HG02973 (cell line): ENCODE results near the gene CNDP1.
"Not testable (repeated sequence)": the region's sequence is repeated elsewhere in the genome, so short reads cannot be mapped to it uniquely, and the experiment has no call there.

Experiments used
- ATAC-seq: cut with Tn5 transposase; IDR thresholded peaks from one replicate; pipeline ENCODE4 v1.9.1; 2021; ENCODE audit warnings: moderate library complexity; ENCODE audit not compliant: unreplicated experiment

The CNDP1 gene

GRCh38 chr18:74520096-74520833 lies 14.0 kb upstream of the CNDP1 start:
- ATAC-seq = no peak

GRCh38 chr18:74521068-74521725 lies 13.1 kb upstream of the CNDP1 start:
- ATAC-seq = no peak

- ATAC-seq = no peak
Observed at GRCh38 chr18:74522635-74523548, 11.4 kb upstream of the CNDP1 start.

GRCh38 chr18:74524097-74524496 lies 10.2 kb upstream of the CNDP1 start:
- ATAC-seq = no peak

GRCh38 chr18:74524915-74525314 lies 9.4 kb upstream of the CNDP1 start:
- ATAC-seq = not testable (repeated sequence)

- no peak for ATAC-seq
Observed at GRCh38 chr18:74525741-74526140, 8.6 kb upstream of the CNDP1 start.

- no peak for ATAC-seq
Observed at GRCh38 chr18:74526488-74526887, 7.8 kb upstream of the CNDP1 start.

- ATAC-seq = peak; percentile 66
Observed at GRCh38 chr18:74528478-74528877, 5.8 kb upstream of the CNDP1 start.

- no peak for ATAC-seq
Observed at GRCh38 chr18:74528913-74529312, 5.4 kb upstream of the CNDP1 start.

GRCh38 chr18:74529378-74529777 lies 4.9 kb upstream of the CNDP1 start:
- ATAC-seq = no peak

- no peak for ATAC-seq
Observed at GRCh38 chr18:74529811-74530583, 4.3 kb upstream of the CNDP1 start.

- ATAC-seq = no peak
Observed at GRCh38 chr18:74530584-74530862, 3.8 kb upstream of the CNDP1 start.

- ATAC-seq = no peak
Observed at GRCh38 chr18:74531043-74531442, 3.3 kb upstream of the CNDP1 start.

- no peak for ATAC-seq
Observed at GRCh38 chr18:74532511-74533025, 1.7 kb upstream of the CNDP1 start.

GRCh38 chr18:74533666-74534065 lies 634 bp upstream of the CNDP1 start:
- ATAC-seq = no peak

GRCh38 chr18:74534981-74535649 lies 815 bp downstream of the CNDP1 start:
- no peak for ATAC-seq

- no peak for ATAC-seq
Observed at GRCh38 chr18:74539289-74539688, 5.0 kb downstream of the CNDP1 start.

- no peak for ATAC-seq
Observed at GRCh38 chr18:74540652-74541421, 6.5 kb downstream of the CNDP1 start.

GRCh38 chr18:74541703-74542555 lies 7.6 kb downstream of the CNDP1 start:
- no peak for ATAC-seq
